A673 (cell line): Measurements from ENCODE around the gene PPP2R5A.

Experiments
- CTCF ChIP-seq: fragments of 300-800, 200-600 bp; sonication (generic); conservative IDR thresholded peaks from 2 replicates; pipeline ENCODE4 v1.5.1; 2017; ENCODE audit warnings: low read depth, mild to moderate bottlenecking, antibody characterized with exemption, low read length, moderate library complexity, mixed read lengths
- EZH2 ChIP-seq: fragments of 200-600 bp; sonication (generic); IDR thresholded peaks from 2 replicates; pipeline ENCODE4 v1.6.1; 2017; ENCODE audit warnings: borderline replicate concordance, low read depth, mild to moderate bottlenecking, mixed read lengths, antibody characterized with exemption, low read length; ENCODE audit not compliant: poor library complexity, severe bottlenecking

- TF ChIP-seq CTCF (no peak), EZH2 (no peak)
Observed at GRCh38 chr1:212237651-212238050, 47.6 kb upstream of the PPP2R5A start.
